ENCODE results near the gene KRI1. TPM values are rescaled to one million over a fixed set of nuclear protein-coding genes. Genes with fewer than 3 reads are reported as not detected.

KRI1 gene
- total RNA-seq, 1 experiment from 2014 or later: 27.4 TPM

GRCh38 chr19:10568826-10569651 is 3.2 kb upstream of the KRI1 start, which contains the start of gene CDKN2D:
Gene CDKN2D, minus strand, starts transcription at chr19:10568979. Its CDS starts 326 bp downstream, at chr19:10568653.
- intact Hi-C loops (cut with micrococcal nuclease): loop anchor here (1.0 to 5.0 kb wide), 2 partner anchors 28 to 147 kb away; partner anchors contain the start of gene PDE4A
- H3K4me1 Mint-ChIP-seq (ENCODE audit: insufficient read depth, unreplicated experiment): peaks cover 31% of the 10 kb centered on the region
- TSS peak; percentile 79 for BruUV-seq (replicated peaks)
- peak within 1 kb of the TSS; percentile 73 for H3K4me3 Mint-ChIP-seq (ENCODE audit: unreplicated experiment)
- DNase-seq (ENCODE audit: unreplicated experiment): peak; percentile 99
- no peak for TF ChIP-seq CTCF (IDR thresholded peaks at IDR 0.05; ENCODE audit: unreplicated experiment)
- H3K27ac Mint-ChIP-seq (ENCODE audit: low read depth, unreplicated experiment): peak within 1 kb of the TSS; percentile 36
- ChIA-PET CTCF (interaction anchor here (0.5 to 3.0 kb wide), 8 partner anchors 10 to 141 kb away, joined by 3 to 11 read pairs (median 4); no protein-coding TSS in a partner anchor), POLR2A (interaction anchor here (0.7 to 5.4 kb wide), 4 partner anchors 14 to 133 kb away, joined by 3 to 23 read pairs (median 6); no protein-coding TSS in a partner anchor)
- no peaks in the 10 kb centered on the region for H3K27me3 Mint-ChIP-seq (ENCODE audit: insufficient read depth, unreplicated experiment)
- H3K36me3 Mint-ChIP-seq (ENCODE audit: insufficient read depth, unreplicated experiment): no peaks in the 10 kb centered on the region
- no peaks in the 10 kb centered on the region for H3K9me3 Mint-ChIP-seq (ENCODE audit: unreplicated experiment)

- peak; percentile 37 for DNase-seq (ENCODE audit: unreplicated experiment)
- no peaks in the 10 kb centered on the region for H3K27me3 Mint-ChIP-seq (ENCODE audit: insufficient read depth, unreplicated experiment)
- no TSS peak for BruUV-seq (replicated peaks)
- no peaks in the 10 kb centered on the region for H3K9me3 Mint-ChIP-seq (ENCODE audit: unreplicated experiment)
- peak overlapping the region; percentile 73 for H3K4me3 Mint-ChIP-seq (ENCODE audit: unreplicated experiment)
- ChIA-PET CTCF (interaction anchor here (0.5 to 1.4 kb wide), 13 partner anchors 11 to 165 kb away, joined by 3 to 6 read pairs (median 3); partner anchors contain the start of gene CDC37), POLR2A (interaction anchor here (0.7 to 5.4 kb wide), 8 partner anchors 13 to 268 kb away, joined by 3 to 23 read pairs (median 4); partner anchors contain the start of gene TMED1)
- peak; percentile 6 for TF ChIP-seq CTCF (IDR thresholded peaks at IDR 0.05; ENCODE audit: unreplicated experiment)
- peaks cover 31% of the 10 kb centered on the region for H3K4me1 Mint-ChIP-seq (ENCODE audit: insufficient read depth, unreplicated experiment)
- intact Hi-C loops (cut with micrococcal nuclease): loop anchor here (5.0 kb wide), 1 partner anchor 146 kb away; the partner anchor contains the start of gene PDE4A
- H3K27ac Mint-ChIP-seq (ENCODE audit: low read depth, unreplicated experiment): peak overlapping the region; percentile 35
- H3K36me3 Mint-ChIP-seq (ENCODE audit: insufficient read depth, unreplicated experiment): no peaks in the 10 kb centered on the region
Measured at GRCh38 chr19:10568062-10568825, 2.4 kb upstream of the KRI1 start.

GRCh38 chr19:10567656-10568055 is 1.8 kb upstream of the KRI1 start:
- Mint-ChIP-seq H3K36me3 (ENCODE audit: insufficient read depth, unreplicated experiment) (peaks cover under 1% of the 10 kb centered on the region), H3K9me3 (ENCODE audit: unreplicated experiment) (no peaks in the 10 kb centered on the region), H3K4me1 (ENCODE audit: insufficient read depth, unreplicated experiment) (peaks cover 31% of the 10 kb centered on the region), H3K27me3 (ENCODE audit: insufficient read depth, unreplicated experiment) (no peaks in the 10 kb centered on the region), H3K27ac (ENCODE audit: low read depth, unreplicated experiment) (no peak overlapping the region), H3K4me3 (ENCODE audit: unreplicated experiment) (peak overlapping the region; percentile 73)
- no TSS peak for BruUV-seq (replicated peaks)
- no peak for TF ChIP-seq CTCF (IDR thresholded peaks at IDR 0.05; ENCODE audit: unreplicated experiment)
- CTCF ChIA-PET: interaction anchor here (0.6 to 1.4 kb wide), 10 partner anchors 13 to 164 kb away, joined by 3 to 6 read pairs (median 4); partner anchors contain the start of gene CDC37
- intact Hi-C loops (cut with micrococcal nuclease): loop anchor here (5.0 kb wide), 1 partner anchor 145 kb away; the partner anchor contains the start of gene PDE4A
- no peak for DNase-seq (ENCODE audit: unreplicated experiment)
- POLR2A ChIA-PET: interaction anchor here (0.7 to 5.4 kb wide), 7 partner anchors 12 to 269 kb away, joined by 3 to 23 read pairs (median 5); partner anchors contain the start of gene TMED1
